Stimulated activated CD4-positive, alpha-beta T cell treated with anti-CD3 and anti-CD28 coated beads, Interleukin-1b, Interleukin-23, amount 100 ng/mL, for 24 hours (primary cell): ENCODE data around the gene BBS2.

Source experiments
- DNase-seq, 4 experiments: peaks; one replicate each; pipeline ENCODE4 v3.0.0-alpha.2; 2020; ENCODE audit warnings: low read depth in 4 of 4, low spot score in 1 of 4

BBS2 gene

DNA sequence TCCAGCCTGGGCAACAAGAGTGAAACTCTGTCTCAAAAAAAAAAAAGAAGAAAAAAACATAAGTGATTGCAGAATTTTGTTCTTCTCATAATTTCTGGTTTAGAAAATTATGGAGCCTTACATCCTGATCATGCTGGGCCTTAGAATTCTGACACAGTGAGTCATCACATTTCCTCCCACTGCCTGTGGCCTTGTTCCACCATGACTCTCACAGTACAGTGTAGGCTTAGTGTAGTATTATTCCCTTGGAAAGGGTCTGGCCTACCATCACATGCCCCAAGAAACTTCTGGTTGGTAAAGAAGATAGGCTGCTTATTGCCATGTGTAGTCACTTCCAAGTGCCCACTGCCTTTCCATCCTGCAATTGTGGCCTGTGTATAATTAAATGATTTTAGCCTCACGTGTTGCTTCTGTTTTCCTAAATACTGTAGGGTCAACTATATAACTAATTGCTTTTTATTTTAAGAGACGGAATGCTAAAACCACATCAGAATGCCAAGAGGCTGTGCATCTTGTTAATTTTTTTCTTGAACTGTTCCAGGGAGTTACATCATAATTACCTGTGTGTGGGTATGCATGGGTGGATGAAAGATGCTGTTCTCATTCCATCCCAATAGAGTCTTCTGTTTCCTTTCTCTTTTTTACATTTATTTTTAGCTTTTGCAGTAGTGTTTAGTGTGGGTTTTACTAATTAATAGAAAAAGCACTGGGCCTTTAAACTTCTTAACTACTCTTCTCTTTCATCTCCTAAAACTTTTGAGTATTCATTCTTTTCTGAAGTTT, 42.5 kb downstream of the BBS2 start:
- DNase-seq = no peak

DNA sequence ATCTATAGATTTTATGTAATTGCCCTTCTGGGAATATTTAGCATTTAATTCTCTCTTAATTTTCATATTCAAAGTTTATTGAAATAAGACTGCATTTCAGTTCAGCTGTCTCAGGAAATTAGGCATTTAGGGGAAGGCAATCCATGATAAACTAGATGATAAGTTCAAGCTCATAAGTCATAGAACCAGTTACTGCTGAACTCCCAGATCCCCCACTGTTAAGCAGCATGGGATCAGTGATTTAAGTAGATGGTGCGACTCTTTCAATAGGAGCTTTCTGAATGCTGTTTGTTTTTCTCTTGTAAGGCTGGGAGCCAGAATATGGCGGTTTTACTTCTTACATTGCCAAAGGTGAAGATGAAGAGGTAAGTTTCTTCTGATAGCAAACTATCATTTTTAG, 44.6 kb downstream of the BBS2 start:
- no peak for DNase-seq

DNA sequence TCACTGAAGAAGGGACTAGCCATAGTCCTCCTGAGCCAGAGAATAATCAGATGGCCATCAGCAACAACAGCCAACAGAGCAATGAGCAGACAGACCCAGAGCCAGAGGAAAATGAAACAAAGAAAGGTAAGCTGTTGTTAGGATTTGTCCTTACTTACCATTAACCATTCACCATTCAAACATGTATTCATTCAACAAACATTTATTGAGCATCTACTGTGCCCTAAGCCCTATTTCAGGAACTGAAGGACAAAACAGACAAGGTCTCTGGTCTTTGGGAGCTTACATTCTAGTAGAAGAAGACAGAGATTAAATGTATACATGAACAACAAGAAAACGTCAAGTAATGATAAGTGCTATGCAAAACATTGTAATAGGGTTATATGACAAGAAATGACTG, 49.2 kb downstream of the BBS2 start:
- DNase-seq = no peak

DNA sequence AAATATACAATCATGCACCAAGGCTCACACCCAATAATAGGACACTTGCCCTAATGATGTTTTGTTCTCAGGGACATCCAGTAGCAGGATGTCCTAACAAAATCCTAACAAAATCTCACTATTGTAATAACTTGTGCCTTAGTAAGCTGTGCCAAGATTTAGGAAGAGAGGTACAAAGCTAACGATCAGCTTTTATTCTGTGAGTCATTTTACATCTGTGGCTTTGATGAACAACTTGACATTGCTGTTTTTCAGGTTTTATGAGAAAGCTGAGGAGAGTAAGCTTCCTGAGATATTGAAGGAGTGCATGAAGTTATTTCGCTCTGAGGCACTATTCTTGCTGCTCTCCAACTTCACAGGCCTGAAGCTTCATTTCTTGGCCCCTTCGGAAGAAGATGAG, 49.6 kb downstream of the BBS2 start:
- DNase-seq = no peak

DNA sequence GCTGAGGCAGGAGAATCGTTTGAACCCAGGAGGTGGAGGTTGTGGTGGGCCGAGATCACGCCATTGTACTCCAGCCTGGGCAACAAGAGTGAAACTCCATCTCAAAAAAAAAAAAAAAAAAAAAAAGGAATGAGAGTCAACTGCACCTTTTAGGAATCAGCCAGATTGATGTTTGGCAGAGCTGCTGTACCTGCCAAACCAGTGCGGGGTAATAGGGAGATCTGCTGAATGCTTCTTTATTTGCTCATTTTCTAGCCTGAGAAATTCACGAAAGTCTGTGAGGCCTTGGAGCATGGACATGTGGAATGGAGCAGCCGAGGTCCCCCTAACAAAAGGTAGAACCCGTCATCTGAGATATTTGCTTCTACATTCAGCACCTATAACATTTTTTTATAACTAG, 50.1 kb downstream of the BBS2 start:
- DNase-seq = no peak

DNA sequence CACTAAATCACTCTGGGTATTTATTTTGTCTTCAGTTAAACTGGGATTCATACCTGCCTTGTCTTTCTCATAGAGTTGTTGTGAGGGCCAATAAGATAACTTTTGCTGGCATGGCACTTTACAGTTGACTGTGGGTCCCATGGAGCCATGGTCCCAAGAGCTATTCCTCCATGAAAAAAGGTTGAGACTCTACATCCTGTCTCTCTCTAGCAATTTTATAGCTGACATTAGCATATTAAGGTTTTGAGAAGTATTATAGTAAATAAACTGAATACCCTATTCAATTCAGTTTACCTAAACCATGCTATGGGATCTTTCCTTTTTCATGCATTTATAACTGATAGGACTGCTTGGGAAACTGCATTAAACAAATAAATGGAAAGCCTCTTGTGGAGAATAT, 51.0 kb downstream of the BBS2 start:
- no peak for DNase-seq

DNA sequence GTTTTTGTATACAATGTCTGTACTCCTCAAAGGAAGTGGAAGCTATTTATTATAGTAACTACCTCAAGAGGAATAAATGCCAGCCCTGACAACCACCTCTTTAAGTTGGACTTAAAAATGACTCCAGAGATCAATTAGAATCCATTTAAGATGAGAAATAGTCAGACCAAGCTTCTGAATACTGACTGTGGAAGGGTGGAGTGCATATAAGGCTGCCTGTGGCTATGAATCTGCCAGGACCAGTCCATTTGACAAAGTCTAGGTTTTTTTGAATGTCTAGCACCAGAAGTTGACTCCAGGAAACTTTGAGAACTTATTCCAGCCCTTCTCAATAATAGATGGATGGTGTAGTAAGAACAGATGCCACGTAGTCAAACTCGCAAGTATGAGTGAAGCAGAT, 53.5 kb downstream of the BBS2 start:
- no peak for DNase-seq

DNA sequence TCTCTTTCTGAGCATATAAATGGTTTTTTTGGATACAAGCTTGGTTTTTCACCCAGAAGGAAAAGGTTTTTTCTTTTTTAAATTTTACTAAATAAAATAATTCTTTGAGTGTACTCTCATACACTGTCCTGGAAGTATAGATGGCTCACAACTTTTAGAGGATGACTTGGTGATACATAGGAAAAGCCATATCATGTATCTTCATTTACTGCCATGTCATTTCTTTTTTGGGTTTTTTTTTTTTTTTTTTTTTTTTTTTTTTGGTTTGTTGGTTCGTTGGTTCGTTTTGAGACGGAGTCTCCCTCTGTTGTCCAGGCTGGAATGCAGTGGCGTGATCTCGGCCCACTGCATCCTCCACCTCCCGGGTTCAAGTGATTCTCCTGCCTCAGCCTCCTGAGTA, 56.7 kb downstream of the BBS2 start:
- no peak for DNase-seq

DNA sequence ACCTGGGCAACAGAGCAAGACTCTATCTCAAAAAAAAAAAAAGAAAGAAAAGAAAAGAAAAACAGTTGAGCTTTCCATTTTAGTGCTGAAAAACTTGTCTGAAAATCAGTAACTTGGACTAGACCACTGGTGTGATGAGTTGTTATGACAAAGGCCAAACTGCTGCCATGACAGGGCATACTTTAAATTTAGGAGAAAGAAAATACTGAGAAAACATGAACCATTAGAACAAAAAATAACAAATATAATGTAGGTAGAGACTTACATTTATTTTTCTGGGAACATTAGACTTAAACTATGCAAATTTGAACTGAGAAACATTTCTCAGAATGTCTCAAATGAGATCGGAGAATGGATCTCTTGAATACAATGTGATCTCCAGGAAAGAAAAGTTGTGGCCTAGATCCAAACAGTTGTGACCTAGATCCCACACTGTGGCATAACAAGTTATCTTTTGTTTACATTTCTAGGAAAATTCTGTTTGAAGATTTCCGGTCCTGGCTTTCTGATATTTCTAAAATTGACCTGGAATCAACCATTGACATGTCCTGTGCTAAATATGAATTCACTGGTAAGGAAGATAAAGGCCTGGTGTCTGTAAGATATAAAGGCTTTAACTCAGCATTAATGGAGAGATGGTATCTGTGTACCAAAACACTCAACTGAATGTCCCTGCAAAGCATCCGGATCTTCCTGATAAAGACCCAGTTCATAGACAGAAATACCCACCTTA, 57.6 kb downstream of the BBS2 start:
- DNase-seq = no peak

DNA sequence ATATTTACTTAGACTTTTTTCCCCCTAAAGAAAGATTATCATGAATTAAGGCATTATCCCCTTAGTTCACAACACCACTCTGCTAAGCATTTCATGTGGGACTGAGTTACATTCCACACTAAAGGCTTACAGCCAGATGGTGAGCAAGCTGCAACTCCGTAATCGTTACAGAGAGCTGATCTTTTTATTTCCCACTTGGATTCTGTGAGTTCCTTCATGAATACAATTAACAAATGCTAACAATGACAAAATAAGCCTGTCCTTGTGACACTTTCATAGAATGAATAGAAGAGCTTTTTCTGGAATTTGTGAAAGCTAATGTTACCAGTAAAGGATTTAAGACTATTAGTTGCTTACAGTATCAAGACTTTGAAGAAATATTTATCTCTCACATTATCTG, 59.7 kb downstream of the BBS2 start:
- no peak for DNase-seq

DNA sequence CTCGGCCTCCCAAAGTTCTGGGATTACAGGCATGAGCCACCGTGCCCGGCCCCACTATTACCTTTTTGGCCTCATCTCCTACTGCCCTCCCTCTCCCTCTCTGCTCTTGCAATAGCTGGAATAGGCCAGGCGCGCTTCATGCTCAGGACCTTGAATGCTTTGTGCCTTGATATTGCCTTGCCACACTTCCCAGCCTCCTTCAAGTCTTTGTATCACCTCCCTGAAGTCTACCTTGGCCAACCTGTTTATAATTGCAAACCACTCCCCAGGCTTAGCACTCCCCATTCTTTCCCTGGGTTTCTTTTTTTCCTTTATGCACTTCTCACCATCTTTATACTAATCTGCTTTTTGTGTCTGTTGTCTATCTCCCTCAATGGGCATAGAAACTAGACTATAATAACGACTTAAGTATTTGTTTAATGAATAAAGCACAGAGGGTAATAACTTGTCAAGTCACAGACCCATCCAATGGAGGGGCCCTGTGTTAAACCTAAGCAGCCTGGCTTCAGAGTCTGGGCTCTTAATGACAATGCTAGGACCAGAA, 61.8 kb downstream of the BBS2 start:
- DNase-seq = no peak

DNA sequence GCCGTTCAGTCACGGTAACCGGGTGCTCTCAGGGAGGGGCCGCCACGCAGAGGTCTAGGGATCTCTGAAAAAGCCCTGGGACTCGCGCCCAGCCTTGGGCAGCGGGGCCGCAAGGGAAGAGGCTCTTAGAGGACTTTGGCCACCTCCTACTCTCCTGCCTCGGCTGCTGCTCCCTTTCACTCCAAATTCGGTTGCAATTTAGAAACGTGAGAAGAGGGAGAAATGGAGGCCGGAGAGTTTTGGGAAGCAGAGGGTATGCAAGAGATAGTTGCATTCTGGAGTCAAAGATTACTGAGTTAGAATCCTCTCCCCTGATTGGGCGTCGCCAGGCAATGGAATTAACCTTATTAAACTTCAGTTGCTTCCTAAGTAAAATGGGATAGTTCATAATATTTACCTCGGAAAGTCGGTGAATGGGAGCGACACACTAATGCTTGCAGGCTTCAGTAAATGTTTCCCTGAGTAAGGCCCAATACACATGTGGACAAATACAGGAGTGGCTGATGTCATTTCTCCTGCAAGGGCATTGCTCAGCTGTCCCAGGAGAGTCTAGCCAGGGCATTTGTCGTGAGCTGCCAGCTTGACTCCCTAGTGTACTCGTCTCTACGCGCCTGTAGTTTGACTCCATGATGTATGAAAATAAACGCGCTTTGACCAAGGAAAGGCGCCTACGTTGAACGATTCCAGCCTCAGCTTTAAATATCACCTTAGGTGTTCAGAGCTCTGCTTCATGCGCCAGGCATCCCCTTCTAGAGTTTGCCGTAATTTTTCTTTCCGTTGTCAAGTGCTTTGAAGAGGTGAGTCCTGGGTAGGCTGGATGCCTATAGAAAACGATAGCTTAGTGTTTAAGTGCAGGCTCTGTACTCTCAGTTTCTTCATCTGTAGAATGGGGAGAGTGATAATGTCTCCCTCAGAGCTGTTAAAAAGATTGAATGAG, 67.8 kb downstream of the BBS2 start:
- DNase-seq = no peak

DNA sequence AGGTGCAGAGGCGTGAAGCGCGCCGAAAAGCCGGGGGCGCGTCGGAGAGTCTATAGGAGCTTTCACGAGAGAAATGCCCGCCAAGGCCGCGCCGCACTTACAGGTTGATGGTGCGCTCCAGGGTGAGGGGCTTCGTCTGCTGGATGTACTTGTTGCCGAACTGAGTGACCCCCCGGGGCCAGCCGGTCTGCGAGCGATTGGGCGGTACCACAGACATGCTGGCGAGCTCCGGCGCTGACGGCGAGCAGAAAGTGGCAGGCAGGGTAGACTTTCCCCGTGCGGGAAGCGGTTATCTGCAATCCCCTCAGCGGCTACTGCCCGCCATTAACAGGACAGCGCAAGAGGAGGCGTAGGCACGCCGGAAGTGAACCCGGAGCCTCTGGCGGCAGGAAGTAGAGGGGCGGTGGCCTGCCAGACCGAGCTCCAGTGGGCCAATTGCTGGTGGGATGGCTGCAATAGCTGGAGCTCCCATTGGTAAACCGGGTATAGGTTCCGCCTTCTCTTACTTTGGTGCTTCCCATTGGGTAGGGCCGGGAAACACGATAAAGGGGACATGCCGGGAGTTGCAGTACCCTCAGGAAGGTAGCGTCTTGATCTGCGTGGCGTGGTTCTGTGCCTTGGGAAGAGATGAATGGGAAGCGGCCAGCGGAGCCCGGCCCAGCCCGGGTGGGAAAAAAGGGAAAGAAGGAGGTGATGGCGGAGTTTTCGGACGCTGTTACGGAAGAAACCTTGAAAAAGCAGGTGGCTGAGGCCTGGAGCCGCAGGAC, 68.7 kb downstream of the BBS2 start, which contains the start of the genes NUDT21 and OGFOD1:
Gene NUDT21 (minus strand): TSS at position 347 of the 767 bp plus-strand sequence. CDS start 130 bp downstream, at position 217.
Gene OGFOD1 (plus strand): TSS at position 569 of the 767 bp plus-strand sequence. CDS start 59 bp downstream, at position 628.
- peak; percentile 65 to 86 (median 75) for DNase-seq

DNA sequence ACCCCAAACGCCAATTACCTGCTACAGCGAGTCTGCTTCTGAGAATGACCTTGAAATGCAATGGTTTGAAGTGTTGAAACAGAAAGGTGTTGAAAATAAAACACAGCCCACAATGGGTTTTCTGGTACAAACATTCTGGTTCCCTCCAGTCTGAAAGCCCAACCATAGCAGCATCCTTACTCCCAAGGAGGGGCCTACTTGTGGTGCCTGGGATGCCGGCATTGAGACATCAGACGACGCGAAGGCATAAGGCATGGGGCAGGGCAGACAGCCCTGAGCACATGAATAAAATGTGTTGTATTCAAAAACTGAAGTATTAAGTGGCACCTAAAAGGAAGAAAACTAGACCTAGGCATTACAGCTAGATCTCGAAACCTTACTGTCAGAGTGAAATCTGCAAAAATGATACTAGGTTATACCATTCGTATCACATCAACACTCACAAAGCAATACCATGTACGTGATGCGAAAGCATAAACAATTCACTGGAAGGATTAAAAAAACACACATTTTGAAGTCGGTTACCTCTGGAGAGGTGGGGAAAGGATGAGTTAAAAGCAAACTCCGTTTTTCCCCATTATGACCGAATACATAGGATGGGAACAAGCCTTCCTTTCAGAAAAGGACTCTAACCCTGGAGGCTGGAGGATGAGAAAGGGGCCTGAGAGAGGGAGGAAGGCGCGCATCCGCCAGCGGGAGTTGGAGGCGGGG, 69.4 kb downstream of the BBS2 start:
- DNase-seq = no peak

DNA sequence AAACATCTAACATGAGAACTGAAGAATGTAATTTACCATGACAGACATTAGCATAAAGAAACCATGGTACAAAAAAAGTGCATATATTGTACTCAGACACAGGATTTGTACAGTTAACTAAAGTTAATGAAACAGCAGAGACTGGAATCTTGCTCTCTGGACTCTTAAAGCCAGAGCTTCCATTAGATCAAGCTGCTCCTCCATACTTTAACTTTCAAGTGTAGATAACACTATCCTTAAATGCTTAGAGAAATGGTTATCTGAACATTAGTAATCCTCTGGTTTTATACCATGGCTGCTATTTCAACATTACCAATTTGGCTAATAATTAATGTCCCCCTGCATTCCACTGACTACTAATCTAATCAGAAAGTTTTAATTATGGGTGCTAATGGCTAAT, 71.8 kb downstream of the BBS2 start:
- DNase-seq = no peak

DNA sequence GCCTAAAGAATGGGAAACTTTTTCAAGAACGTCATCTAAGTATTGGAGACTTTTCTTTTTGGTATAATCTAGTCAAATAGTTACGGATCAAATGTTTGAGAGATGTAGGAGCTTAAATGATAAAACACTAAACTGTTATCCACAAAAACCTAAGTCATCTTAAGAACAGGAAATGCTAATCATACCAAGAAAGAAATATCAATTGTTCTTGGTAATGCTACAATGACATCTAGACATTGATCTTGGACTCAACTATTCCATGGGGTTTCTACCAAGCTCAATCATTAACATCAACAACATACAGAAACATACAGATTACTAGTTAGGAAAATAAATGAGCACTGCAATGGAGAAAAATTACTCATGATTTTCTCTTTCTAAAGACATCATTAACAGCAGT, 72.5 kb downstream of the BBS2 start:
- no peak for DNase-seq

DNA sequence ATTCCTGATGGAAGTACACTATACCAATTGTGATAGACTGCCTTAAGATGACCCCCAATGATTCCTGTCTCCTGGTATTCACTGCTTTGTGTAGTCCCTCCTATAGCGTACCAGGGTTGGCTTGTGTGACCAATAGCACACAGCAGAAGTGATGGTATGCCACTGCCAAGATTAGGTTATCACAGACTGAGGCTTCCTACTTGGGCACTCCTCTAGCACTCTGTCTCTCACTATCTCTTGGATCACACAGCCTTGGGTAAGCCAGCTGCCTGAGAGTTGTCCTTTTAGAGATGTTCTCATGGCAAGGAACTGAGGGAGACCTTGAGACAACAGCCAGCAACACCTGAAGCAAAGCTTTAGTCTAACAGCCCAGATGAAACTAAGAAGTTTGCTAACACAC, 81.8 kb downstream of the BBS2 start:
- no peak for DNase-seq

DNA sequence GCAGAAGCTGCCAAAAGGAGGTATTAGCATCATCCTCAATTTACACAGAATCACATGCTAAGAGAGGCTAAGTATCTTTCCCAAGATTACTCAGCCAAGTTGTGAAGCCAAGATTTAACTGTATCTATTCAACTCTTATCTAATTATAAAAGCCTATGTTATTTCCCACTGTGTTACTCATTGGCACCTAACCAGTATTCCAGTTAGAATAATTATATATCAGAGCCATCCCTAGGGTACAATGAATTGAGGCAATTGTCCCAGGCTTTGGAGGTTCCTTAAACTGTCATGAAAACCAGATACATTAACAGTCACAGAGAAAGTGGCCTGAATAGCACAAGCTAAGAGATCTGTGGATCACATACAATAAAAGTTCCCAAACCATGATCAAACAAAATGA, 83.6 kb downstream of the BBS2 start:
- DNase-seq = no peak
